Measurements from ENCODE around the gene RNF213. TPM values are rescaled to one million over a fixed set of nuclear protein-coding genes. Genes with fewer than 3 reads are reported as not detected.

The RNF213 gene
- total RNA-seq, 6 experiments from 2014 or later: 59.1 to 87.7 (median 73.0) TPM

GRCh38 chr17:80416260-80416939 lies 155.7 kb downstream of the RNF213 start:
- H3K4me3 ChIP-seq: peak overlapping the region; percentile 87 to 97 (median 88)
- TF ChIP-seq POLR2A (IDR thresholded peaks at IDR 0.05) (no peak), CTCF (IDR thresholded peaks at IDR 0.05) (no peak)
- H3K36me3 ChIP-seq: peaks cover 0 to 2% (median 0%) of the 10 kb centered on the region in 4 donors
- peaks cover 0 to 13% (median 4%) of the 10 kb centered on the region in 4 donors for H3K4me1 ChIP-seq
- 79% methylated on average over 6 of the region's 7 CpGs for WGBS (ENCODE audit: insufficient coverage, low coverage, low lambda C conversion rate, missing lambda C conversion rate)
- DNase-seq: no peak
- no peaks in the 10 kb centered on the region for H3K27me3 ChIP-seq
- ATAC-seq: no peak
- no peak overlapping the region for H3K27ac ChIP-seq
- intact Hi-C loops (cut with DNase I): no loop called here
- no peaks in the 10 kb centered on the region for H3K9me3 ChIP-seq

- H3K36me3 ChIP-seq: peaks cover 0 to 2% (median 0%) of the 10 kb centered on the region in 4 donors
- H3K27ac ChIP-seq: no peak overlapping the region
- TF ChIP-seq CTCF (IDR thresholded peaks at IDR 0.05) (no peak), POLR2A (IDR thresholded peaks at IDR 0.05) (no peak)
- H3K4me3 ChIP-seq: no peak overlapping the region
- DNase-seq: peak in 1 of 3 donors; percentile 22
- intact Hi-C loops (cut with DNase I): no loop called here
- no peak for ATAC-seq
- no peaks in the 10 kb centered on the region for H3K27me3 ChIP-seq
- H3K4me1 ChIP-seq: peaks cover 0 to 13% (median 4%) of the 10 kb centered on the region in 4 donors
- no peaks in the 10 kb centered on the region for H3K9me3 ChIP-seq
- WGBS (ENCODE audit: insufficient coverage, low coverage, low lambda C conversion rate, missing lambda C conversion rate): 45% methylated on average over 5 of the region's 6 CpGs
Observed at GRCh38 chr17:80416940-80417293, 156.3 kb downstream of the RNF213 start.

GRCh38 chr17:80418589-80418988 lies 157.9 kb downstream of the RNF213 start:
- Histone ChIP-seq H3K27me3 (no peaks in the 10 kb centered on the region), H3K9me3 (no peaks in the 10 kb centered on the region), H3K36me3 (peaks cover 0 to 2% (median 0%) of the 10 kb centered on the region in 4 donors), H3K4me3 (no peak overlapping the region), H3K27ac (no peak overlapping the region), H3K4me1 (peaks cover 0 to 13% (median 4%) of the 10 kb centered on the region in 4 donors)
- TF ChIP-seq POLR2A (IDR thresholded peaks at IDR 0.05) (no peak), CTCF (IDR thresholded peaks at IDR 0.05) (no peak)
- DNase-seq (no peak), ATAC-seq (no peak)
- WGBS (ENCODE audit: insufficient coverage, low coverage, low lambda C conversion rate, missing lambda C conversion rate): 94% methylated on average over 11 of the region's 11 CpGs
- intact Hi-C loops (cut with DNase I): no loop called here

- no peak overlapping the region for H3K4me3 ChIP-seq
- 71% methylated on average over 1 of the region's 11 CpGs for WGBS (ENCODE audit: insufficient coverage, low coverage, low lambda C conversion rate, missing lambda C conversion rate)
- TF ChIP-seq POLR2A (IDR thresholded peaks at IDR 0.05) (no peak), CTCF (IDR thresholded peaks at IDR 0.05) (no peak)
- ATAC-seq (no peak), DNase-seq (no peak)
- peaks cover 0 to 13% (median 4%) of the 10 kb centered on the region in 4 donors for H3K4me1 ChIP-seq
- intact Hi-C loops (cut with DNase I): no loop called here
- no peak overlapping the region for H3K27ac ChIP-seq
- no peaks in the 10 kb centered on the region for H3K27me3 ChIP-seq
- no peaks in the 10 kb centered on the region for H3K9me3 ChIP-seq
- peaks cover 0 to 2% (median 0%) of the 10 kb centered on the region in 4 donors for H3K36me3 ChIP-seq
Observed at GRCh38 chr17:80419255-80419654, 158.6 kb downstream of the RNF213 start.
